ENCODE data around the gene MAPKAP1.

The MAPKAP1 gene

DNA sequence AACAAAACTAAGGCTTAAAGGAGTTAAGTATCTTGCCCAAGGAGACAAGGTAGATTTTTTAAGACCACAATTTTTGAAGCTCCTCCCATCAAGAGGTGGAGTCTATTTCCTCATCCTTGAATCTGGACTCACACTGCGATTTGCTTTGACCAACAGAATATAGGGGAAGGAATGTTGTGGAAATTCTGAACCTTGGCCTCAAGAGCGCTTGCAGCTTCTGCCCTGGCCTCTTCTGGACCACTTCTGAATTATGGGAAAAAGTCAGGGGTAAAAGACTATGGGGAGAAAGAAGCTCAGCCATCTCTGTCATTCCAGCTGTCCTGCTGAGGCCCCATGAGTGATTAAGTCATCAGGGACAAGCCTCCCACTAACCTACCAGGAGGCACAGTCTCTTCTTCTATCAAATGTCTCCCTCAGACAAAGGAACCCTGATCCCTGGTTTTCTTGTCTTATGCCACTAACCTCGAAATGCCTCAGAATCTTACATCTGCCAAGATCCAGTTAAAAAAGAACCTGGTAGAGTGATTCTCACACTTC lies 25.9 kb downstream of the MAPKAP1 start:
- Histone ChIP-seq H3F3A (ENCODE audit: control insufficient read depth, insufficient read depth) (no peaks in the 10 kb centered on the region), H3K27me3 (ENCODE audit: control insufficient read depth, low read length) (no peaks in the 10 kb centered on the region), H3K9me2 (replicated peaks; ENCODE audit: control insufficient read depth, low read length) (no peaks in the 10 kb centered on the region), H3K4me1 (ENCODE audit: control insufficient read depth, low read length) (peaks cover 4% of the 10 kb centered on the region), H3K4me3 (ENCODE audit: low read length) (no peak overlapping the region), H3K4me2 (ENCODE audit: low read length) (no peak overlapping the region), H3K36me3 (ENCODE audit: control insufficient read depth, low read length) (no peaks in the 10 kb centered on the region), H3K27ac (ENCODE audit: low read depth, low read length) (no peak overlapping the region), H4K20me1 (ENCODE audit: control insufficient read depth, insufficient read depth, low read depth, low read length) (no peaks in the 10 kb centered on the region), H3K79me2 (ENCODE audit: control insufficient read depth, low read length) (peaks cover 40% of the 10 kb centered on the region), H3K9me3 (ENCODE audit: control insufficient read depth, insufficient read depth, low read length) (no peaks in the 10 kb centered on the region)
- no peak for TF ChIP-seq EZH2phosphoT487 (IDR thresholded peaks at IDR 0.05; ENCODE audit: borderline replicate concordance, low read length)

GRCh38 chr9:125680445-125680844 lies 26.6 kb downstream of the MAPKAP1 start:
- peaks cover 41% of the 10 kb centered on the region for H3K79me2 ChIP-seq (ENCODE audit: control insufficient read depth, low read length)

DNA sequence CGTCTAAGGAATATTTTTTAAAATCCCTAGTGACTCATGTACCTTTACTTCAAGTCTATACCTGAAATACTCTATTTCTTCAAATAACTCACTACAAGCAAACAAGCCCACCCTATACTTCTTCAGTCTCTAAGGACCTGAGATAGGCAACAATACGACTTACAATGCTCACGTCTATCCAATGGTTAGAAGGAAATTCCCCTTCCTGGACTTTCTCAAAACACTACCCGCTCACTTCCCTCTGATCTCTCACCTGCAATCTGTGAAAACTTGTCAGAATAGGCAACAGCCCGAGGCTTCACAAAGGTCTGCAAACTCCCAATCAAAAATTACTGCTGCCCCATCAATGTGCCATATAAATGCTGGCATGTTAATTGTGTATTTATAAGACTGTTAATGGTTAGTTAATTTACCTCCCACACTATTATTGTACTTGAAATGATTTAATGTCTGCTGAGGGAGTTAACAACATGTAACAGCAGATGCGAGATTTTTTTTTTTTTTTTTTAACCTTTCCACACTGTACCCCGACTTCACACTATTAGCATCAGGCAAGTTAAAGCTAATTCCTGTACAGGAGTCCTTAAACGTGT lies 27.3 kb downstream of the MAPKAP1 start:
- H4K20me1 ChIP-seq (ENCODE audit: control insufficient read depth, insufficient read depth, low read depth, low read length): no peaks in the 10 kb centered on the region

More at GRCh38 chr9:125680445-125680844, 26.6 kb downstream of the MAPKAP1 start:
- H3K4me1 ChIP-seq (ENCODE audit: control insufficient read depth, low read length): peaks cover 4% of the 10 kb centered on the region
- no peaks in the 10 kb centered on the region for H3K9me3 ChIP-seq (ENCODE audit: control insufficient read depth, insufficient read depth, low read length)
- H3K27ac ChIP-seq (ENCODE audit: low read depth, low read length): no peak overlapping the region
- no peaks in the 10 kb centered on the region for H3K36me3 ChIP-seq (ENCODE audit: control insufficient read depth, low read length)
- H3K9me2 ChIP-seq (replicated peaks; ENCODE audit: control insufficient read depth, low read length): no peaks in the 10 kb centered on the region
- H3F3A ChIP-seq (ENCODE audit: control insufficient read depth, insufficient read depth): no peaks in the 10 kb centered on the region
- TF ChIP-seq, protein P1, sequence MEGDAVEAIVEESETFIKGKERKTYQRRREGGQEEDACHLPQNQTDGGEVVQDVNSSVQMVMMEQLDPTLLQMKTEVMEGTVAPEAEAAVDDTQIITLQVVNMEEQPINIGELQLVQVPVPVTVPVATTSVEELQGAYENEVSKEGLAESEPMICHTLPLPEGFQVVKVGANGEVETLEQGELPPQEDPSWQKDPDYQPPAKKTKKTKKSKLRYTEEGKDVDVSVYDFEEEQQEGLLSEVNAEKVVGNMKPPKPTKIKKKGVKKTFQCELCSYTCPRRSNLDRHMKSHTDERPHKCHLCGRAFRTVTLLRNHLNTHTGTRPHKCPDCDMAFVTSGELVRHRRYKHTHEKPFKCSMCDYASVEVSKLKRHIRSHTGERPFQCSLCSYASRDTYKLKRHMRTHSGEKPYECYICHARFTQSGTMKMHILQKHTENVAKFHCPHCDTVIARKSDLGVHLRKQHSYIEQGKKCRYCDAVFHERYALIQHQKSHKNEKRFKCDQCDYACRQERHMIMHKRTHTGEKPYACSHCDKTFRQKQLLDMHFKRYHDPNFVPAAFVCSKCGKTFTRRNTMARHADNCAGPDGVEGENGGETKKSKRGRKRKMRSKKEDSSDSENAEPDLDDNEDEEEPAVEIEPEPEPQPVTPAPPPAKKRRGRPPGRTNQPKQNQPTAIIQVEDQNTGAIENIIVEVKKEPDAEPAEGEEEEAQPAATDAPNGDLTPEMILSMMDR (IDR thresholded peaks at IDR 0.05; ENCODE audit: low read depth, low read length, poor library complexity, severe bottlenecking): no peak
- TF ChIP-seq EZH2phosphoT487 (IDR thresholded peaks at IDR 0.05; ENCODE audit: borderline replicate concordance, low read length): no peak
- no peak overlapping the region for H3K4me3 ChIP-seq (ENCODE audit: low read length)
- H4K20me1 ChIP-seq (ENCODE audit: control insufficient read depth, insufficient read depth, low read depth, low read length): no peaks in the 10 kb centered on the region
- H3K27me3 ChIP-seq (ENCODE audit: control insufficient read depth, low read length): no peaks in the 10 kb centered on the region
- H3K4me2 ChIP-seq (ENCODE audit: low read length): no peak overlapping the region

More for the DNA sequence above, 27.3 kb downstream of the MAPKAP1 start:
- no peak overlapping the region for H3K27ac ChIP-seq (ENCODE audit: low read depth, low read length)
- H3F3A ChIP-seq (ENCODE audit: control insufficient read depth, insufficient read depth): no peaks in the 10 kb centered on the region
- H3K4me1 ChIP-seq (ENCODE audit: control insufficient read depth, low read length): peaks cover 4% of the 10 kb centered on the region
- no peaks in the 10 kb centered on the region for H3K9me3 ChIP-seq (ENCODE audit: control insufficient read depth, insufficient read depth, low read length)
- H3K36me3 ChIP-seq (ENCODE audit: control insufficient read depth, low read length): no peaks in the 10 kb centered on the region
- no peaks in the 10 kb centered on the region for H3K9me2 ChIP-seq (replicated peaks; ENCODE audit: control insufficient read depth, low read length)
- H3K4me3 ChIP-seq (ENCODE audit: low read length): no peak overlapping the region
- no peaks in the 10 kb centered on the region for H3K27me3 ChIP-seq (ENCODE audit: control insufficient read depth, low read length)
- H3K79me2 ChIP-seq (ENCODE audit: control insufficient read depth, low read length): peaks cover 39% of the 10 kb centered on the region
- H3K4me2 ChIP-seq (ENCODE audit: low read length): no peak overlapping the region
- TF ChIP-seq EZH2phosphoT487 (IDR thresholded peaks at IDR 0.05; ENCODE audit: borderline replicate concordance, low read length): no peak
- TF ChIP-seq, protein P1 (IDR thresholded peaks at IDR 0.05; ENCODE audit: low read depth, low read length, poor library complexity, severe bottlenecking): no peak
